GM12878 (cell line): ENCODE data around the gene ZNF394. TPM values are rescaled to one million over a fixed set of nuclear protein-coding genes. Genes with fewer than 3 reads are reported as not detected.
A peak's percentile ranks its signal among the peaks of the same experiment; 100 is the strongest.

Experiments used
- BCL11A ChIP-seq: IDR thresholded peaks from 2 replicates; pipeline ENCODE4 v1.6.1; 2011; ENCODE audit warnings: low read depth, low read length
- BCLAF1 ChIP-seq: fragments of 450-650 bp; IDR thresholded peaks from 2 replicates; pipeline ENCODE4 v1.6.1; 2017; ENCODE audit warnings: antibody characterized with exemption, mild to moderate bottlenecking, moderate library complexity
- BMI1 ChIP-seq: fragments of 450-650 bp; IDR thresholded peaks from 2 replicates; pipeline ENCODE4 v1.6.1; 2016; ENCODE audit warnings: mild to moderate bottlenecking, moderate library complexity, borderline replicate concordance
- HDAC6 ChIP-seq: fragments of 200-600 bp; sonication (generic); IDR thresholded peaks from one replicate; pipeline ENCODE4 v1.8.0; 2017; ENCODE audit warnings: antibody characterized with exemption; ENCODE audit not compliant: unreplicated experiment
- IRF4 ChIP-seq: IDR thresholded peaks from 2 replicates; pipeline ENCODE4 v1.6.1; 2011; ENCODE audit warnings: low read depth, low read length
- JUNB ChIP-seq: IDR thresholded peaks from 2 replicates; pipeline ENCODE4 v1.6.1; 2016; ENCODE audit warnings: antibody characterized with exemption, mild to moderate bottlenecking
- JUND ChIP-seq: IDR thresholded peaks from 2 replicates; pipeline ENCODE4 v1.6.1; 2012; ENCODE audit warnings: low read depth, mild to moderate bottlenecking, low read length, improper control_type of control experiment, moderate library complexity
- KLF5 ChIP-seq: fragments of 450-650 bp; IDR thresholded peaks from 2 replicates; pipeline ENCODE4 v1.6.1; 2014; ENCODE audit warnings: mild to moderate bottlenecking; ENCODE audit not compliant: partially characterized antibody
- MLLT1 ChIP-seq: fragments of 450-650 bp; IDR thresholded peaks from 2 replicates; pipeline ENCODE4 v1.6.1; 2016; ENCODE audit warnings: mild to moderate bottlenecking
- SIX5 ChIP-seq: IDR thresholded peaks from 2 replicates; pipeline ENCODE4 v1.6.1; 2011; ENCODE audit warnings: mild to moderate bottlenecking, low read depth, low read length, moderate library complexity; ENCODE audit not compliant: severe bottlenecking
- SUZ12 ChIP-seq: fragments of 200-600 bp; sonication (generic); IDR thresholded peaks from one replicate; pipeline ENCODE4 v1.6.1; 2018; ENCODE audit warnings: antibody characterized with exemption, mild to moderate bottlenecking; ENCODE audit not compliant: unreplicated experiment
- USF1 ChIP-seq: IDR thresholded peaks from 2 replicates; pipeline ENCODE4 v1.6.1; 2011; ENCODE audit warnings: borderline replicate concordance, low read depth, mild to moderate bottlenecking, moderate library complexity, mixed read lengths, low read length; ENCODE audit not compliant: insufficient read depth; ENCODE audit errors: extremely low read length
- polyA plus RNA-seq, 11 experiments: library from polyadenylated mRNA; depleted of rRNA in 4 of 11; unstranded in 6 of 11; stranded (reverse) in 5 of 11; fragments of >200 nt; fragmentation: Nextera tagmentation in 4 of 11; fragmentation: Illumina TruSeq in 1 of 11; extraction: Ambion mirVana in 4 of 11; extraction: Trizol in 1 of 11; gene quantifications; 1 replicate in 1 of 11; 2 replicates in 10 of 11; pipeline versions ENCODE4 v1.2.1 to v1.2.3, GENCODE V29; 2011 to 2016; ENCODE audit warnings: inconsistent platforms in 2 of 11, missing spikeins in 2 of 11, low read depth in 1 of 11
- total RNA-seq, 4 experiments: library from RNA; depleted of rRNA in 3 of 4; stranded (reverse); fragments of >200 nt in 3 of 4; fragmentation: Illumina TruSeq in 1 of 4; extraction: Trizol in 1 of 4; gene quantifications; 2 replicates each; pipeline versions ENCODE4 v1.2.1 to v1.2.3, GENCODE V29; 2013 to 2021

The ZNF394 gene
- total and polyA plus RNA-seq, 10 of the 15 experiments (the other 5 are each of a cell fraction or from before 2014, with no cell fraction given): 2.5 to 26.8 (median 22.7) TPM

GRCh38 chr7:99531354-99531765 is 31.3 kb upstream of the ZNF394 start (continued):
- TF ChIP-seq KLF5 (peak; percentile 94), SIX5 (no peak), SUZ12 (no peak), BCL11A (no peak), JUNB (no peak), MLLT1 (no peak), BMI1 (no peak), BCLAF1 (no peak), HDAC6 (no peak), IRF4 (no peak), JUND (no peak), USF1 (peak; percentile 23)
